GM12892 (cell line): Measurements from ENCODE around the gene FAM210B.

ENCODE experiments used
- POLR2A ChIP-seq: IDR thresholded peaks from 2 replicates; pipeline ENCODE4 v1.6.1; 2011; ENCODE audit warnings: low read depth, low read length, control low read depth
- POLR2AphosphoS5 ChIP-seq: IDR thresholded peaks from 2 replicates; pipeline ENCODE4 v1.6.1; 2011; ENCODE audit warnings: low read depth, low read length, control low read depth
- TAF1 ChIP-seq: IDR thresholded peaks from 2 replicates; pipeline ENCODE4 v1.6.1; 2011; ENCODE audit warnings: low read depth, mild to moderate bottlenecking, control low read depth, low read length, borderline replicate concordance

DNA sequence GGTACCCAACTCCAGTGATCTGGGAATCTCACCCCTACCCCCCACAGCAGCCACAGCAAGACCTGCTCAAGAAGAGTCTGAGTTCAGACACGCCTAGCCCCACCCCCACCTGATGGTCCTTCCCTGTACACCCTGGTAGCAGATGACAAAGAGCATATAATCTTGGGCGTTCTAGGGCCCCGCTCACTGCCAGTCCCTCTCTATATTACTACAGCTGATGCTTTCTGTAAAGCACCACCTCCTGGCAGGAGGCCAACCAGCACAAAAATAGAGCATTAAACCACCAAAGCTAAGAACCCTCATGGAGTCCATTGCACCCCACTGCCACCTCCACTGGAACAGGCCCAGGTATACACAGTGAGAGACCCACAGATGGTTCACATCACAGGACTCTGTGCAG is 42.3 kb upstream of the FAM210B start:
- no peak for TF ChIP-seq POLR2AphosphoS5
- no peak for TF ChIP-seq POLR2A
- TF ChIP-seq TAF1, result no peak
